ENCODE data around the gene ZNF319.
A peak's percentile ranks its signal among the peaks of the same experiment; 100 is the strongest.
"Not testable (repeated sequence)": the region's sequence is repeated elsewhere in the genome, so short reads cannot be mapped to it uniquely, and the experiment has no call there.

Gene ZNF319

DNA sequence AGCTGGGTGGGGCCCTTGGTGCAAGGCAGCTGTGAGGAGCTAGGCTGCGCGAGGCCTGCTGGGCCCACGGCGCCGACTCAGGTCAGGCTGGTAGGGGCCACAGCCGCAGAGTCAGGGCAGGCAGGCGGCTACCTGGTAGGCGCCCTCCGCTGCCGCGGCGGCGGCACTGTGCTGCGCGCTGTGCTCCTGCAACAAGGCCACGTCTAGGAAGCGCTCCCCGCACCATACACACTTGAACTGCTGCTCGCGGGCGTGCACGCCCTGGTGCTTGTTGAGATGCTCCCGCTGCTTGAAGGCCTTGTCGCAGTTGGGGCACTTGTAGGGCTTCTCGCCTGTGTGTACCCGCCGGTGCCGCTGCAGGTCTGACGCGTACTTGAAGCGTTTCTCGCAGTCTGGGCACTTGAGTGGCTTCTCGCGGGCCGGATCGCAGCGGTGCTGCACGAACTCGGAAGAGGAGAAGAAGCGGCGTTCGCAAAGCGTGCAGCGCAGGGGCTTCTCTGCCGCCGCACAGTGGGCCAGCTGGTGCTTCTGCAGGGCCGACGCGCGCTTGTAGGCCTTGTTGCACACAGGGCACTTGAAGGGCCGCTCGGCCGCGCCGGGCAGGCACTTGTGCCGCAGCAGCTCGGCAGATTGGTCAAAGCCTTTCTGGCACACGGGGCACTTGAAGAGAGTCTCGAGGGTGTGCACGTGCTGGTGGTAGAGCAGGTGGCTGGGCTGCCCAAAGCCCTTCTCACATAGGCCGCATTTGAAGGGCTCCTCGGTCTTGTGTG is 3.9 kb downstream of the ZNF319 start:
- no peak for DNase-seq

GRCh38 chr16:57995721-57996405 is 4.6 kb downstream of the ZNF319 start:
- DNase-seq = no peak

DNA sequence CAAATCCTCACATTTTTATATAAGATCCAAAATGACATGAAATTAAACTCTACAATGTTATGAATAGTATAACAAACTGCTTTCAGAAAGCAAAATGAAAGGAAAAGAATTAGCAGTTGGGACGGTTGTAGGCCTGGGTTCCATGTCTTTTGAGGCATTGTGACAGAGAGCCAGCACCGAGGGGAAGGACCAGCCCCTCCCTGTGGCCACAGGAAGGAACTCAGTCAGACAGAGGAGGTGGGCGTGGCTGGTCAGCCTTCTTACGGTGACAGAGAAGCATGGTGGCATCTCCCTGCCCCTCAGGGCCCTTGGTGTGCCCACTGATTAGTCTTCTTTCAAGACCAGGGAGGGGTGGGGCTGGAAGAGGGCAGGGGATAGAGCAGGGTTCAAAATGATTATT is 5.7 kb downstream of the ZNF319 start:
- peak; percentile 69 to 77 for DNase-seq

GRCh38 chr16:57994361-57994760 is 6.1 kb downstream of the ZNF319 start:
- no peak for DNase-seq

GRCh38 chr16:57993897-57994296 is 6.6 kb downstream of the ZNF319 start:
- DNase-seq = no peak

DNA sequence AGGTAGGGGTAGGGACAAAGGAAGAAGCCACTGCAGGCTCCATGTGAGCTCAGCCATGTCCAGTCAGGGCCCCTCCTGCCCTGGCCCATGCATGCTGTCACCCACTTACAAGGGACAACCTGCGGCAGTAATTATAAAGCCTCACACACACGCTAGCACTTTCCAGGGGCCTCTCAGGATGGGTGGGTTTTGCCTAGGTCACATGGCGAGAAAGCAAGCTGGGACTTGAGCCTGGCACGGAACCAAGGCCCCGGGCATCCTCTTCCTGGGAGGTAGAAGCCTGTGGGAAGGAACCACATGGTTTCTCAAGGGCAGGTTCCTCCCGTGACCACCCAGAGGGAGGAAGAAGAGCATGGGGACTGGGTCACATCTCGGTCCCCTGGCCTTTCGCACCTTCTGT is 7.0 kb downstream of the ZNF319 start:
- DNase-seq = no peak

GRCh38 chr16:57992084-57992483 is 8.4 kb downstream of the ZNF319 start:
- DNase-seq = no peak

DNA sequence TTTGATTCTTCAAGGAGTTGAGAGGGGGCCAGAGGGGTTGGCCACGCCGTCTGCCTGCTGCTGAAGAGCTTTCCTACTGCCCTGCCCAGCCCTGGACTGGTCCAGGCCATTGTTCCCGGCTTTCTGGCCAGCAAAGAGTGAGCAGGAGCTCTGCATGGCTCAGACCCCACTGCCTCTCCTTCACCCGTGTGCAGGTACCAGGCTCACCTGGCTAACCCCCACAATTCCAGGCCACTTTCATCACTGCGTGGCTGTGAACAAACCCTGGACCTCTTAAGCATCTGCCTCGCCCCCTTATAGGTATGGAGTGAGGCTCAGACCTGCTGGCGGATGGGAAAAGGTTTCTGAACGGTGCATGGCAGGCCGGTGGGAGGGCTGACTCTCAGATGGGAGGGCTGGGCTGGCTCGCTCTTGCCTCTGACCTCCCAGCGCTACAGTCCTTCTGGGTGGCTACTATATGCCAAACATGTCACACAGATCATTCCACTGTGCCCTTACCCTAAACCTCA is 8.9 kb downstream of the ZNF319 start:
- DNase-seq = no peak

GRCh38 chr16:57988929-57989328 is 11.5 kb downstream of the ZNF319 start:
- no peak for DNase-seq

DNA sequence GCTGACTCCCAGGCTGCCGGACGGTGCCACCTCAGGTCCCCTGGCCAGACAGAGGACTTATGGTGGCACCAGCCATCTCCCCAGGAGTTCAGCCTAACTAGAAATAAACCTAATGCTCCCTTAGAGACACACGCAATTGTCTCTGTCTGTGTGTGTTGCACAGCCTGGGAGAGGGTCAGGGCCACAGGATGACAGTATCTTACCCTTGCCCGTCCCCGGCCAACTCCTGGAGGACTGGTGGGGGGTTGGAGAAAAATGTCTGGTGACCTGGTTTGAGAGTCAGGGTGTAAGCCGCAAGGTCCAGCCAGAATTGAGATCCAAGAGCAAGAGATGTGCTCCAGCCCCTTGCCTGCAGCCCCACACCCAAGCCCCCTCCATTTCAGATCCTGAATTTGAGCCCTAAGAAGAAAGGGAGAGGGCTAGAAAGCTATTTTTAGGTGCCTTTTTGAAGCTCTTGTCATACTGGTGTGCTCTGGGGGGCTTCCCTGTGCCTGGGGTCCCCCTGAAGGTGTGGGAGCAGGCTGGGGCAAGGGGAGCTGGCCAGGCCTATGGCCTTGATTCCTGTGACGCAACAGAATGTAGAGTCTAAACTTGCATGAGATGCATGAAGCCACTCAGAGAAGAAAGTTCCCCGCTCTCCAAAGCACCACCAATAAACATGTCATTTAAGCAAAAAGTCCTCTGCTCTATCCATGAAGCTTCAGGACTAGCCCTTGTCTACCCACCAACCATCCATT is 12.9 kb downstream of the ZNF319 start:
- DNase-seq = no peak

GRCh38 chr16:57986196-57986595 is 14.3 kb downstream of the ZNF319 start:
- no peak for DNase-seq

DNA sequence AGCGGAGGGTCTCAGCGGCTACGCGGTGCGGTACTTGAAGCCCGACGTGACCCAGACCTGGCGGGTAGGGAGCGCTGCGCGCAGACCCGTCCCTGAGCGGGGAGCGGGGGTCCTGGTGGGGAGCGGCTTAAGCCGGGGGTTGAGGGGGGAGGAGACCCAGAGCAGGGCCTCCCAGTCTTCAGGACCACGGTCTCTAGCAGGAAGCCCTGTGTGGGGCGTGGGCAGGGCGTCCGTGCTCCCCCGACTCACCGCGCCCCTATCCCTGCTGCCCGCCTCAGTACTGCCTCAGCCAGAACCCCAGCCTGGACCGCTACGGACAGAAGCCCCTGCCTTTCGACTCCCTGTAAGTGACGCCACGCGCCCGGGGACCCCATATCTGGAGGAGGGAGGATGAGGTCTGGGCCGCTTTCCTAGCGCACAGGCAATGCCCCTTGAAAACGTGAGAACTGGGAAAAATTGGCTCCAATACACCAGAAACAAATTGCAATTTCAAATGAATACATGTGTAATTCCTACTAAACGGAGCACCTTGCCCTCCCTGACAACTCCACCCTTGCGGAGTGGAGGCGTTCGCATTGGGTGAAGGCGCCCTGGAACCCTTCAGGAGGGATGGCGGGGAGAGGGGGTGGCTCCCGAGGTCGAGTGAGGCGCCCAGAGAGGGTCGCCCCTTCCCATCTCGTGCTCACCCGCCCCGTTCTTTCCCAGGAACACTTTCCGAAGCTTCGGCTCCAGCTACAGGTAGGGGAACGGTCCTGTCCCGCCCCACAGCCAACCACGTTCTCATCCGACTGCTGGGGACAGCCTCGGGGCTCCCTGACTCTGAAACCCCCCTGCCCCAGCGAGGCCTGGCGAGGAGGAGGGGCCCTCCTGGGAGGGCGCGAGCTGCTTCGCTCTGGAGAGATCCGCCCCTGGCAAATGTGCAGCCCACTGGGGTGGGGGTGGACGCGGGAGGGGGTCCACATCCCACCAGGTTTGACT is 15.0 kb downstream of the ZNF319 start:
- no peak for DNase-seq

DNA sequence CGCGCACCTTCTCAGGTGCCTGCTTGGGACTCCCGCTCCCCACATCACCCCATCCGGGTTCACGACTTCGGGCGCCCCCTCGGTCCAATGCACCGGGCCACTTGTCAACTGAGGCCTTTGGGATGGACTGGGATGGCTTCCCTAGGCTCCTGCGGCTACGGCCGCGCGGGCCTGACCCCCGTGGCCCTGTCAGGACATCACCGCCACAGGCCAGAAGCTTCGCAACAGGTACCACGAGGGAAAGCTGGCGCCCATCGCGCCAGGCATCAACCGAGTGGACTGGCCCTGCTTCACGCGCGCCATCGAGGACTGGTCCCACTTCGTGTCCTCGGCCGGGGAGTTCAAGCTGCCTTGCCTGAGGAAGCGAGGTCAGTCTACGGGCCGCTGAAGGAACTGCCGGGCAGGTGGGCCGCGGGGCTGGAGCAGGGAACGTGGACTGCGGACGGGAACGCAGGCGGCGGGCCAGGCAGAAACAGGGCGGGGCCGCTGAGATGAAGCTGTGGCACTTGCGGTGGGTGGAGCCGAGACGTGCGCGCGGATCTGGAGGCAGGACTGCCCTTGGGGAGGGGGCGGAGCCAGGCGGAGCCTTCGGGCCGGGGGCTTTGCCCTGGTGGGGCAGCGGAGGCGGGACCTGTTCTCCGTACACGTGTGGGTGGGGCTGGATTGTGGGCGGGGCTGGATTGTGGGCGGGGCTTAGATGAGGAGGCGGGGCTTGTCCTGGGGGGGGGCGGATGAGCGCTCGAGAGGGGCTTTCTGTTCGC is 15.8 kb downstream of the ZNF319 start:
- DNase-seq = no peak

- no peak for DNase-seq
Observed at GRCh38 chr16:57982385-57982784, 18.1 kb downstream of the ZNF319 start.

DNA sequence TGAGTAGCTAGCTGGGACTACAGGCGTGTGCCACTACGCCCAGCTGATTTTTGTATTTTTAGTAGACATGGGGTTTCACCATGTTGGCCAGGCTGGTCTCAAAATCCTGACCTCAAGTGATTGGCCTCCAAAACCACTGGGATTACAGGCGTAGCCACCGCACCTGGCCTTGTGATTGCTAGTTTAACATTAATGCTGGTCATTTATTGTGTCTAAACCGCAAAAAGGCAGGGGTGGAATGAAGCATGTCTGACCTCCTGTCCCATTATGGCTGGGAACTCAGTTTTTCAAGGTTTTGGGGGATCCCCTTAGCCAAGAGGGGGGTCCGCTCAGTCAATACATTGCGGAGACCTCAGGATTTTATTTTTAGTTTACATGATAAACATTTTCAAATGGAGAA is 18.8 kb downstream of the ZNF319 start:
- no peak for DNase-seq

GRCh38 chr16:57979006-57979585 is 21.4 kb downstream of the ZNF319 start:
- no peak for DNase-seq

DNA sequence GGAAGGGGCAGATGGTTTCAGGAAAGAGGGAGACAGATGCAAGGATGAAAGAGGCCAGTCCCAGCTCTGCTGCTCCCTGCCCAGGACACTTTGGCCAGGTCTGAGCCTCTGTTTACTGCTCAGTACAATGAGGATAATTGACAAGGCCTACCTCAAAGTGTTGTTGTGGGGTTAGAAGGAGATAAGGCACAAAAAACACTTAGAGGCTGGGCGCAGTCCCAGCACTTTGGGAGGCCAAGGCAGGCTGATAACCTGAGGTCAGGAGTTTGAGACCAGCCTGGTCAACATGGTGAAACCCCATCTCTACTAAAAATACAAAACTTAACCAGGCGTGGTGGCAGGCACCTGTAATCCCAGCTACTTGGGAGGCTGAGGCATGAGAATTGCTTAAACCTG is 22.4 kb downstream of the ZNF319 start:
- DNase-seq = not testable (repeated sequence)

- no peak for DNase-seq
Observed at GRCh38 chr16:57977418-57978069, 22.9 kb downstream of the ZNF319 start.

- DNase-seq = no peak
Observed at GRCh38 chr16:57976331-57976796, 24.1 kb downstream of the ZNF319 start.

DNA sequence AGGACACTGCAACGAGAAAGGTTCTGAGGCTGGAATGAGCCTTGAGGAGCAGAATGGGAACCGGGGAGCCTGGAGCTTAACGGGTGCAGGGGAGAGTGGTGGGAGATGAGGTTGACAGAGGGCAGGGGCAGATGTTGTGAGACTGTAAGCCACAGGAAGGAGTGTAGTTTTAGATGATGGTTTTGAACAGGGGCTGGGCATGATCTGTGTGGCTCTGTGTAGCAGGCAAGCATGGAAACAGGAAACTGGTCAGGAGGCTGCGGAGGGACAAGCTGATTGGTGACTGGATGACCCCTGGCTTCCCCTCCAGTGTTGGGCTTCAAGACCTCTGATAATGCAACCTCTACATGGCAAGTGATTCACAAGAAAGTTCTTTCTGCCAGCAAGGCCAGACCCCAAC is 28.2 kb downstream of the ZNF319 start:
- DNase-seq = no peak

GRCh38 chr16:57971848-57972247 is 28.6 kb downstream of the ZNF319 start:
- no peak for DNase-seq

Measured in AML-193 (cell line).